Endothelial cell of umbilical vein (primary cell): ENCODE measurements around the gene TRIM46. TPM values are rescaled to one million over a fixed set of nuclear protein-coding genes. Genes with fewer than 3 reads are reported as not detected.

Source experiments
- BruUV-seq: library from RNA; stranded (reverse); fragments of 400-500 nt; replicated peaks from 2 replicates; lab custom pipeline; 2021; lab: Mats Ljungman, UMichigan
- CTCF ChIA-PET: fragments of 300-600, 350-600 bp; sonication (Branson Sonifier 250); formaldehyde crosslinking; loops from one replicate; lab custom pipeline; 2021; ENCODE audit warnings: antibody characterized with exemption, inconsistent platforms; lab: Charles Lee
- POLR2A ChIA-PET: fragments of 300-600, 350-600 bp; sonication (Branson Sonifier 250); formaldehyde crosslinking; loops from one replicate; lab custom pipeline; 2021; ENCODE audit warnings: antibody characterized with exemption, inconsistent platforms; lab: Charles Lee
- DNase-seq: peaks from one replicate; pipeline ENCODE4 v3.0.0-alpha.2; 2011; ENCODE audit warnings: low read depth, low spot score
- FAIRE-seq: peaks from 2 replicates; lab custom pipeline; 2011; peaks lifted over from hg19 to GRCh38; lab: Jason Lieb, UNC
- H2AFZ ChIP-seq: 2 replicates; pipeline ENCODE4 v1.6.0; 2012; ENCODE audit warnings: low read depth, low read length, control low read depth, inconsistent platforms
- H3K27ac ChIP-seq: 2 replicates; pipeline ENCODE4 v1.5.1; 2011; ENCODE audit warnings: low read depth, mild to moderate bottlenecking, control low read depth, low read length, moderate library complexity; ENCODE audit not compliant: insufficient read depth
- H3K27me3 ChIP-seq, 2 experiments: 2 replicates each; pipeline versions ENCODE4 v1.6.0 to v1.6.1; 2011; ENCODE audit warnings: low read length in 2 of 2, mixed read lengths in 1 of 2; ENCODE audit not compliant: control insufficient read depth in 2 of 2, insufficient read depth in 2 of 2
- H3K36me3 ChIP-seq, 2 experiments: 2 replicates in 1 of 2; 3 replicates in 1 of 2; pipeline ENCODE4 v1.5.1; 2011; ENCODE audit warnings: low read length in 2 of 2, mild to moderate bottlenecking in 1 of 2, moderate library complexity in 1 of 2; ENCODE audit not compliant: control insufficient read depth in 2 of 2, insufficient read depth in 2 of 2; ENCODE audit errors: extremely low read depth in 1 of 2
- H3K4me1 ChIP-seq: 3 replicates; pipeline ENCODE4 v1.5.1; 2011; ENCODE audit warnings: mild to moderate bottlenecking, low read length; ENCODE audit not compliant: control insufficient read depth, insufficient read depth; ENCODE audit errors: extremely low read depth
- H3K4me2 ChIP-seq: 2 replicates; pipeline ENCODE4 v1.6.1; 2011; ENCODE audit warnings: low read length, control low read depth, mixed read lengths; ENCODE audit not compliant: insufficient read depth
- H3K4me3 ChIP-seq, 3 experiments: fragments of 200-600 bp in 1 of 3; sonication (generic), shearing (Covaris generic) in 1 of 3; replicated peaks in 1 of 3; 2 replicates each; pipeline ENCODE4 v1.5.1; 2011 to 2016; ENCODE audit warnings: control low read depth in 3 of 3, low read length in 3 of 3, mild to moderate bottlenecking in 2 of 3, inconsistent platforms in 1 of 3, low read depth in 1 of 3, moderate library complexity in 1 of 3; ENCODE audit not compliant: insufficient read depth in 1 of 3
- H3K79me2 ChIP-seq: 2 replicates; pipeline ENCODE4 v1.6.0; 2012; ENCODE audit warnings: low read length, inconsistent platforms; ENCODE audit not compliant: control insufficient read depth, insufficient read depth
- H3K9ac ChIP-seq: replicated peaks from 2 replicates; pipeline ENCODE3; 2011; ENCODE audit warnings: low read length, control low read depth; ENCODE audit not compliant: insufficient read depth; ENCODE audit errors: extremely low read depth
- H3K9me1 ChIP-seq: replicated peaks from 3 replicates; pipeline ENCODE4 v1.6.0; 2011; ENCODE audit warnings: mild to moderate bottlenecking, low read length; ENCODE audit not compliant: control insufficient read depth, insufficient read depth; ENCODE audit errors: extremely low read depth
- H3K9me3 ChIP-seq: replicated peaks from 2 replicates; pipeline ENCODE4 v1.5.1; 2012; ENCODE audit warnings: low read length, inconsistent platforms; ENCODE audit not compliant: control insufficient read depth, insufficient read depth
- H4K20me1 ChIP-seq: replicated peaks from 2 replicates; pipeline ENCODE3; 2011; ENCODE audit warnings: mild to moderate bottlenecking, low read length; ENCODE audit not compliant: control insufficient read depth, insufficient read depth; ENCODE audit errors: extremely low read depth
- FOS ChIP-seq: IDR thresholded peaks from 2 replicates; pipeline ENCODE4 v1.6.1; 2011; ENCODE audit warnings: mild to moderate bottlenecking, low read length, moderate library complexity, borderline replicate concordance; ENCODE audit not compliant: insufficient read depth
- GATA2 ChIP-seq: IDR thresholded peaks from 2 replicates; pipeline ENCODE4 v1.7.0; 2011; ENCODE audit warnings: low read depth, mild to moderate bottlenecking, moderate library complexity, mixed read lengths, low read length; ENCODE audit not compliant: insufficient read length, insufficient read depth
- JUN ChIP-seq: IDR thresholded peaks from 2 replicates; pipeline ENCODE4 v1.6.1; 2011; ENCODE audit warnings: borderline replicate concordance, low read depth; ENCODE audit not compliant: insufficient read length, insufficient read depth
- POLR2A ChIP-seq: IDR thresholded peaks from 2 replicates; pipeline ENCODE4 v1.6.1; 2012; ENCODE audit warnings: low read depth, mild to moderate bottlenecking, control low read depth, low read length
- dilution Hi-C: fragments of 300-500 bp; cut with MboI; formaldehyde crosslinking; loops from one replicate; pipeline ENCODE4 v1.15.0; 2019; ENCODE audit warnings: low sequenced_read_pairs; ENCODE audit not compliant: extremely low pct_ligation_motif_present
- intact Hi-C: fragments of 100-400 bp; cut with micrococcal nuclease; formaldehyde crosslinking; loops from one replicate; pipeline ENCODE4 v1.10.0; 2022
- polyA plus RNA-seq, 4 experiments: library from polyadenylated mRNA; depleted of rRNA in 3 of 4; stranded (reverse) in 3 of 4; unstranded in 1 of 4; fragments of >200 nt; gene quantifications; 2 replicates each; pipeline versions ENCODE4 v1.2.1 to v1.2.3, GENCODE V29; 2011 to 2012; ENCODE audit warnings: missing spikeins in 1 of 4
- total RNA-seq: library from RNA; stranded (reverse); gene quantifications from 2 replicates; pipeline ENCODE4 v1.2.3, GENCODE V29; 2021
- TF ChIP-seq, protein P1 (sequence below): IDR thresholded peaks from 2 replicates; pipeline ENCODE4 v1.6.1; 2011; ENCODE audit not compliant: insufficient read depth, insufficient read length

Gene TRIM46
- total and polyA plus RNA-seq, 2 donors (not counting 3 experiments of a cell fraction or from before 2014, with no cell fraction given), result 9.5 to 10.0 TPM

DNA sequence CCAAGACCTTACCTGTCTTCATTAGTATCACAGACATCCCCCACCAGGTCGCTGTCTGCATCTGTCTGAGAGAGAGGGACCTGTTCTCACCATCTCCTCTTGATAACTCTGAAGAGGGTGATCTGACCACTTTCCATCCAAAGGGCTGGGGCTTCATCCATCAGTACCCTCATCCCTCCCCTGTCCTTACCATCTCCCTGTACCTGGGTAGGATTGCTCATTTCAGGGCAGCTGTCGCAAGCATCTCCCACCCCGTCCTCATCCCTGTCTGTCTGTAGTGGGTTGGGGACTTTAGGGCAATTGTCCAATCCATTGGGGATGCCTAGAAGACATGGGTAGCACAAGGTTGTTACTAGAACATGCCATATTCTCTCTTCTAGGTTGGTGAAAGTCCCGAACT is 26.1 kb downstream of the TRIM46 start:
- FAIRE-seq (no peak), DNase-seq (no peak)
- H3K27ac ChIP-seq, result no peak overlapping the region
- H3K4me1 ChIP-seq, result peaks cover 8% of the 10 kb centered on the region
- H2AFZ ChIP-seq, result no peak overlapping the region
- H3K9me1 ChIP-seq, result no peaks in the 10 kb centered on the region
- no peak overlapping the region for H3K4me2 ChIP-seq
- H3K9ac ChIP-seq, result no peak overlapping the region
- POLR2A ChIA-PET, result no interaction called here
- dilution Hi-C loops (no loop called here), intact Hi-C loops (no loop called here)
- no peak for TF ChIP-seq POLR2A
- H3K27me3 ChIP-seq, result no peaks in the 10 kb centered on the region
- no peak overlapping the region for H3K4me3 ChIP-seq
- CTCF ChIA-PET, result no interaction called here
- H3K79me2 ChIP-seq, result no peaks in the 10 kb centered on the region
- H3K36me3 ChIP-seq, result peaks cover 0 to 3% of the 10 kb centered on the region in 2 experiments
- no TSS peak for BruUV-seq
- no peaks in the 10 kb centered on the region for H3K9me3 ChIP-seq
- no peaks in the 10 kb centered on the region for H4K20me1 ChIP-seq

DNA sequence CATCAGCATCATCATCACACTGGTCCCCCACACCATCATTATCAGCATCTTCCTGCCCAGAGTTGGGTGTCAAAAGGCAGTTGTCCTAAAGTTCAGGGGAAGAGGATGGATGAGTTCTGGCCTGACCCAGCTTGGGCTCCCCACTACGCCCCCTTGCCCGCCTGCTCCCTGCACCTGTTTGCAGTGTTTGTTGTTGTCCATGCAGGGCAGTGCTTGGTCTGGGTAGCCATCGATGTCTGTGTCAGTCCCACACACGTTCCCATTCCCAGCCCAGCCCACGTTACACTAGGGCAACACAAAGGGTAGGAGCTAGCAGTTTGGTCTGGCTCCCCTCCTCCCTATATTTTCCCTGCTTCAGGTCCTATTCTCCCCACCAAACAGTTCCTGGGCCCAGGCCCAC is 27.3 kb downstream of the TRIM46 start:
- no peaks in the 10 kb centered on the region for H3K27me3 ChIP-seq
- peaks cover 0 to 3% of the 10 kb centered on the region in 2 experiments for H3K36me3 ChIP-seq
- H3K27ac ChIP-seq, result no peak overlapping the region
- H3K9me1 ChIP-seq, result no peaks in the 10 kb centered on the region
- dilution Hi-C loops (no loop called here), intact Hi-C loops (no loop called here)
- FAIRE-seq, result no peak
- H2AFZ ChIP-seq, result no peak overlapping the region
- no peaks in the 10 kb centered on the region for H4K20me1 ChIP-seq
- no peaks in the 10 kb centered on the region for H3K9me3 ChIP-seq
- ChIA-PET CTCF (interaction anchor here (1.6 kb wide), 1 partner anchor 24 kb away, joined by 4 read pairs; no protein-coding TSS in a partner anchor), POLR2A (no interaction called here)
- TF ChIP-seq JUN (no peak), FOS (no peak), GATA2 (no peak)
- TF ChIP-seq, protein P1, sequence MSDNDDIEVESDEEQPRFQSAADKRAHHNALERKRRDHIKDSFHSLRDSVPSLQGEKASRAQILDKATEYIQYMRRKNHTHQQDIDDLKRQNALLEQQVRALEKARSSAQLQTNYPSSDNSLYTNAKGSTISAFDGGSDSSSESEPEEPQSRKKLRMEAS, result no peak
- DNase-seq, result no peak
- H3K9ac ChIP-seq, result no peak overlapping the region
- no peak overlapping the region for H3K4me2 ChIP-seq
- no peak overlapping the region for H3K4me3 ChIP-seq
- H3K79me2 ChIP-seq, result no peaks in the 10 kb centered on the region
- H3K4me1 ChIP-seq, result peaks cover under 1% of the 10 kb centered on the region
- no TSS peak for BruUV-seq
